GM04504 (cell line): ENCODE data around the gene L1CAM.
"Not testable (repeated sequence)": the region's sequence is repeated elsewhere in the genome, so short reads cannot be mapped to it uniquely, and the experiment has no call there.

ENCODE experiments used
- DNase-seq: peaks from one replicate; pipeline ENCODE4 v3.0.0-alpha.2; 2012; ENCODE audit warnings: low read depth

The L1CAM gene

GRCh38 chrX:153828308-153828707 lies 57.7 kb downstream of the L1CAM start:
- no peak for DNase-seq

GRCh38 chrX:153827903-153828302 lies 58.1 kb downstream of the L1CAM start:
- no peak for DNase-seq

- DNase-seq = no peak
These were observed 59.0 kb downstream of the L1CAM start for GRCh38 chrX:153827016-153827415.

- no peak for DNase-seq
These were observed 60.9 kb downstream of the L1CAM start for GRCh38 chrX:153825042-153825441.

GRCh38 chrX:153824348-153824747 lies 61.6 kb downstream of the L1CAM start:
- no peak for DNase-seq

- DNase-seq = no peak
These were observed 64.9 kb downstream of the L1CAM start for GRCh38 chrX:153821066-153821465.

- no peak for DNase-seq
These were observed 65.4 kb downstream of the L1CAM start for GRCh38 chrX:153820601-153821000.

GRCh38 chrX:153819384-153820040 lies 66.5 kb downstream of the L1CAM start:
- no peak for DNase-seq

- DNase-seq = no peak
These were observed 67.2 kb downstream of the L1CAM start for GRCh38 chrX:153818571-153819383.

- DNase-seq = not testable (repeated sequence)
These were observed 67.9 kb downstream of the L1CAM start for GRCh38 chrX:153818064-153818463.

- DNase-seq = no peak
These were observed 68.9 kb downstream of the L1CAM start for GRCh38 chrX:153816831-153817690.

- DNase-seq = no peak
These were observed 71.2 kb downstream of the L1CAM start for GRCh38 chrX:153814591-153815315.

- no peak for DNase-seq
These were observed 72.8 kb downstream of the L1CAM start for GRCh38 chrX:153813161-153813560.

GRCh38 chrX:153812220-153812619 lies 73.8 kb downstream of the L1CAM start:
- no peak for DNase-seq
